SJCRH30 (cell line): ENCODE measurements around the gene EVX2. TPM values are rescaled to one million over a fixed set of nuclear protein-coding genes. Genes with fewer than 3 reads are reported as not detected.

Experiments
- DNase-seq, 2 experiments: peaks; one replicate each; pipeline ENCODE4 v3.0.0-alpha.2; 2015 to 2020
- H3K27ac ChIP-seq: fragments of 250-450 bp; sonication (Bioruptor Pico); 2 replicates; pipeline ENCODE4 v1.5.1; 2020; ENCODE audit warnings: mild to moderate bottlenecking, moderate library complexity
- H3K27me3 ChIP-seq: fragments of 250-450 bp; sonication (Bioruptor Pico); 2 replicates; pipeline ENCODE4 v1.5.1; 2020; ENCODE audit warnings: mild to moderate bottlenecking, moderate library complexity
- H3K36me3 ChIP-seq: fragments of 250-450 bp; sonication (Bioruptor Pico); 2 replicates; pipeline ENCODE4 v1.5.1; 2020; ENCODE audit warnings: mild to moderate bottlenecking, moderate library complexity
- H3K4me1 ChIP-seq: fragments of 250-450 bp; sonication (Bioruptor Pico); 2 replicates; pipeline ENCODE4 v1.5.1; 2020; ENCODE audit warnings: mild to moderate bottlenecking, moderate library complexity
- H3K4me3 ChIP-seq: fragments of 250-450 bp; sonication (Bioruptor Pico); 2 replicates; pipeline ENCODE4 v1.5.1; 2020; ENCODE audit warnings: mild to moderate bottlenecking, moderate library complexity
- H3K9me3 ChIP-seq: fragments of 250-450 bp; sonication (Bioruptor Pico); replicated peaks from 2 replicates; pipeline ENCODE4 v1.5.1; 2020; ENCODE audit warnings: mild to moderate bottlenecking, moderate library complexity
- total RNA-seq: library from RNA; depleted of rRNA; stranded (reverse); fragments of >200 nt; shearing (Covaris generic); gene quantifications from 2 replicates; pipeline ENCODE4 v1.2.3, GENCODE V29; 2014; rRNA removed

The EVX2 gene
- total RNA-seq, 1 experiment from 2014 or later = not detected

- no peaks in the 10 kb centered on the region for H3K9me3 ChIP-seq
- no peak overlapping the region for H3K4me3 ChIP-seq
- no peaks in the 10 kb centered on the region for H3K4me1 ChIP-seq
- H3K36me3 ChIP-seq = no peaks in the 10 kb centered on the region
- no peak for DNase-seq
- no peak overlapping the region for H3K27ac ChIP-seq
- H3K27me3 ChIP-seq = no peaks in the 10 kb centered on the region
Observed at GRCh38 chr2:176066645-176067588, 16.8 kb downstream of the EVX2 start.

- Histone ChIP-seq H3K27me3 (no peaks in the 10 kb centered on the region), H3K4me1 (no peaks in the 10 kb centered on the region), H3K9me3 (no peaks in the 10 kb centered on the region), H3K36me3 (no peaks in the 10 kb centered on the region), H3K27ac (no peak overlapping the region), H3K4me3 (no peak overlapping the region)
- no peak for DNase-seq
Observed at GRCh38 chr2:176063958-176064357, 19.8 kb downstream of the EVX2 start.

GRCh38 chr2:176056406-176056805, 27.4 kb downstream of the EVX2 start:
- Histone ChIP-seq H3K9me3 (no peaks in the 10 kb centered on the region), H3K4me3 (no peak overlapping the region), H3K27ac (no peak overlapping the region), H3K4me1 (0 out of 2 replicates have a peak, but pooled peaks cover 3% of the 10 kb centered on the region), H3K36me3 (no peaks in the 10 kb centered on the region), H3K27me3 (no peaks in the 10 kb centered on the region)
- peak; percentile 72 to 77 for DNase-seq

- Histone ChIP-seq H3K27me3 (no peaks in the 10 kb centered on the region), H3K4me3 (no peak overlapping the region), H3K4me1 (no peaks in the 10 kb centered on the region), H3K27ac (no peak overlapping the region), H3K9me3 (no peaks in the 10 kb centered on the region; the same call in 1 of the 2 replicates), H3K36me3 (no peaks in the 10 kb centered on the region)
- DNase-seq = no peak
Observed at GRCh38 chr2:176039375-176039774, 44.4 kb downstream of the EVX2 start.

GRCh38 chr2:176038694-176039093, 45.1 kb downstream of the EVX2 start:
- Histone ChIP-seq H3K27me3 (no peaks in the 10 kb centered on the region), H3K36me3 (no peaks in the 10 kb centered on the region), H3K27ac (no peak overlapping the region), H3K9me3 (no peaks in the 10 kb centered on the region; the same call in 1 of the 2 replicates), H3K4me3 (no peak overlapping the region), H3K4me1 (no peaks in the 10 kb centered on the region)
- DNase-seq = no peak

- Histone ChIP-seq H3K4me1 (no peaks in the 10 kb centered on the region), H3K4me3 (no peak overlapping the region), H3K27ac (no peak overlapping the region), H3K9me3 (no peaks in the 10 kb centered on the region; the same call in 1 of the 2 replicates), H3K27me3 (no peaks in the 10 kb centered on the region), H3K36me3 (no peaks in the 10 kb centered on the region)
- DNase-seq = no peak
Observed at GRCh38 chr2:176035013-176035691, 48.6 kb downstream of the EVX2 start.

- H3K4me3 ChIP-seq = no peak overlapping the region
- no peaks in the 10 kb centered on the region for H3K4me1 ChIP-seq
- H3K27me3 ChIP-seq = no peaks in the 10 kb centered on the region
- no peak overlapping the region for H3K27ac ChIP-seq
- no peaks in the 10 kb centered on the region for H3K36me3 ChIP-seq
- no peak for DNase-seq
- H3K9me3 ChIP-seq = no peaks in the 10 kb centered on the region
Observed at GRCh38 chr2:176027806-176028205, 56.0 kb downstream of the EVX2 start.

Other genes starting within 250 kb of the EVX2 start
- 29.4 and 29.5 TPM in 2 replicates for gene LNPK, start 81.7 kb downstream of the EVX2 start, total RNA-seq
- gene HOXD13, start 8.8 kb upstream of the EVX2 start, total RNA-seq = 11.0 and 13.6 TPM in 2 replicates
- 0.10 TPM in 1 of 2 replicates, not detected in the other for gene HOXD12, start 15.8 kb upstream of the EVX2 start, total RNA-seq
- 3.1 and 3.7 TPM in 2 replicates for gene HOXD11, start 23.3 kb upstream of the EVX2 start, total RNA-seq
- 1.3 and 2.2 TPM in 2 replicates for gene HOXD10, start 32.8 kb upstream of the EVX2 start, total RNA-seq
- 3.9 and 4.4 TPM in 2 replicates for gene HOXD9, start 38.8 kb upstream of the EVX2 start, total RNA-seq
- gene HOXD8, start 45.7 kb upstream of the EVX2 start, total RNA-seq = 8.6 and 9.9 TPM in 2 replicates
- not detected in 2 replicates for gene HOXD4, start 67.6 kb upstream of the EVX2 start, total RNA-seq
- gene HOXD3, start 73.3 kb upstream of the EVX2 start, total RNA-seq = not detected in 2 replicates
- 0.06 TPM in 1 of 2 replicates, not detected in the other for gene HOXD1, start 104.7 kb upstream of the EVX2 start, total RNA-seq
- gene MTX2, start 185.5 kb upstream of the EVX2 start, total RNA-seq = 38.0 and 39.3 TPM in 2 replicates